Ectodermal cell (in vitro differentiated cells): ENCODE data around the gene FUBP3.

Experiments
- H3K27ac ChIP-seq: 2 replicates; pipeline ENCODE4 v1.7.0; 2013; ENCODE audit warnings: mild to moderate bottlenecking, low read depth, low read length; ENCODE audit not compliant: insufficient read depth, poor library complexity, severe bottlenecking
- H3K27me3 ChIP-seq: 2 replicates; pipeline ENCODE4 v1.7.0; 2013; ENCODE audit warnings: mild to moderate bottlenecking, low read length; ENCODE audit not compliant: insufficient read depth, control insufficient read depth, poor library complexity, severe bottlenecking
- H3K36me3 ChIP-seq: one replicate; pipeline ENCODE4 v1.7.0; 2013; ENCODE audit warnings: low read length; ENCODE audit not compliant: control insufficient read depth, insufficient read depth
- H3K4me1 ChIP-seq: one replicate; pipeline ENCODE4 v1.7.0; 2013; ENCODE audit warnings: low read length; ENCODE audit not compliant: control insufficient read depth, insufficient read depth
- H3K4me3 ChIP-seq: 2 replicates; pipeline ENCODE4 v1.7.0; 2013; ENCODE audit warnings: low read depth, low read length, control low read depth; ENCODE audit not compliant: insufficient read depth
- H3K9me3 ChIP-seq: 2 replicates; pipeline ENCODE4 v1.7.0; 2013; ENCODE audit warnings: mild to moderate bottlenecking, low read length, moderate library complexity; ENCODE audit not compliant: control insufficient read depth
- WGBS, 2 experiments: methylation state at CpG; one replicate each; pipeline ENCODE4 v1.1.7; 2013; ENCODE audit warnings: missing lambda C conversion rate in 2 of 2; 5-methylcytosine and 5-hydroxymethylcytosine counted together

FUBP3 gene

GRCh38 chr9:130581766-130582165 is 2.4 kb downstream of the FUBP3 start:
- no peak overlapping the region for H3K27ac ChIP-seq
- no peaks in the 10 kb centered on the region for H3K36me3 ChIP-seq
- 95 to 100% methylated on average over 3 of the region's 3 CpGs for WGBS, 2 experiments
- no peaks in the 10 kb centered on the region for H3K27me3 ChIP-seq
- peaks cover 11% of the 10 kb centered on the region for H3K4me1 ChIP-seq
- H3K9me3 ChIP-seq, result no peaks in the 10 kb centered on the region
- H3K4me3 ChIP-seq, result no peak overlapping the region

GRCh38 chr9:130583271-130583670 is 3.9 kb downstream of the FUBP3 start:
- H3K9me3 ChIP-seq, result no peaks in the 10 kb centered on the region
- no peak overlapping the region for H3K4me3 ChIP-seq
- 96% methylated on average over 4 of the region's 4 CpGs for WGBS, 2 experiments
- H3K27ac ChIP-seq, result no peak overlapping the region
- H3K27me3 ChIP-seq, result no peaks in the 10 kb centered on the region
- H3K36me3 ChIP-seq, result no peaks in the 10 kb centered on the region
- peaks cover 11% of the 10 kb centered on the region for H3K4me1 ChIP-seq

GRCh38 chr9:130587921-130588320 is 8.5 kb downstream of the FUBP3 start:
- Histone ChIP-seq H3K36me3 (no peaks in the 10 kb centered on the region), H3K4me3 (no peak overlapping the region)
- WGBS, 2 experiments, result 94 to 97% methylated on average over 3 of the region's 3 CpGs

GRCh38 chr9:130588416-130588815 is 9.0 kb downstream of the FUBP3 start:
- Histone ChIP-seq H3K36me3 (no peaks in the 10 kb centered on the region), H3K4me1 (no peaks in the 10 kb centered on the region), H3K9me3 (no peaks in the 10 kb centered on the region), H3K27me3 (no peaks in the 10 kb centered on the region), H3K27ac (no peak overlapping the region), H3K4me3 (no peak overlapping the region)
- 96% methylated on average over 4 of the region's 4 CpGs for WGBS, 2 experiments

More at GRCh38 chr9:130587921-130588320, 8.5 kb downstream of the FUBP3 start:
- Histone ChIP-seq H3K27me3 (no peaks in the 10 kb centered on the region), H3K9me3 (no peaks in the 10 kb centered on the region), H3K27ac (no peak overlapping the region), H3K4me1 (no peaks in the 10 kb centered on the region)

GRCh38 chr9:130589754-130590153 is 10.4 kb downstream of the FUBP3 start:
- Histone ChIP-seq H3K36me3 (no peaks in the 10 kb centered on the region), H3K27me3 (no peaks in the 10 kb centered on the region), H3K4me1 (no peaks in the 10 kb centered on the region), H3K9me3 (no peaks in the 10 kb centered on the region), H3K4me3 (no peak overlapping the region), H3K27ac (no peak overlapping the region)
- WGBS, 2 experiments, result 96 to 97% methylated on average over 3 of the region's 3 CpGs

- no peak overlapping the region for H3K27ac ChIP-seq
- H3K36me3 ChIP-seq, result no peaks in the 10 kb centered on the region
- no peaks in the 10 kb centered on the region for H3K27me3 ChIP-seq
- no peaks in the 10 kb centered on the region for H3K4me1 ChIP-seq
- no peaks in the 10 kb centered on the region for H3K9me3 ChIP-seq
- no peak overlapping the region for H3K4me3 ChIP-seq
- WGBS, 2 experiments, result 94% methylated on average over 3 of the region's 3 CpGs
Measured at GRCh38 chr9:130590305-130590704, 10.9 kb downstream of the FUBP3 start.

- H3K4me1 ChIP-seq, result no peaks in the 10 kb centered on the region
Measured at GRCh38 chr9:130593020-130593419, 13.6 kb downstream of the FUBP3 start.

GRCh38 chr9:130597228-130597627 is 17.9 kb downstream of the FUBP3 start:
- H3K27me3 ChIP-seq, result no peaks in the 10 kb centered on the region
- H3K4me1 ChIP-seq, result no peaks in the 10 kb centered on the region
- H3K4me3 ChIP-seq, result no peak overlapping the region
- H3K27ac ChIP-seq, result no peak overlapping the region
- H3K9me3 ChIP-seq, result no peaks in the 10 kb centered on the region
- H3K36me3 ChIP-seq, result no peaks in the 10 kb centered on the region
- 92 to 93% methylated on average over 4 of the region's 4 CpGs for WGBS, 2 experiments

More at GRCh38 chr9:130593020-130593419, 13.6 kb downstream of the FUBP3 start:
- no peak overlapping the region for H3K27ac ChIP-seq
- H3K36me3 ChIP-seq, result no peaks in the 10 kb centered on the region
- WGBS, 2 experiments, result 95 to 96% methylated on average over 2 of the region's 2 CpGs
- H3K27me3 ChIP-seq, result no peaks in the 10 kb centered on the region
- H3K9me3 ChIP-seq, result no peaks in the 10 kb centered on the region
- H3K4me3 ChIP-seq, result no peak overlapping the region

- no peak overlapping the region for H3K27ac ChIP-seq
- no peaks in the 10 kb centered on the region for H3K36me3 ChIP-seq
- 93 to 94% methylated on average over 5 of the region's 5 CpGs for WGBS, 2 experiments
- H3K27me3 ChIP-seq, result no peaks in the 10 kb centered on the region
- no peak overlapping the region for H3K4me3 ChIP-seq
- no peaks in the 10 kb centered on the region for H3K9me3 ChIP-seq
- H3K4me1 ChIP-seq, result no peaks in the 10 kb centered on the region
Measured at GRCh38 chr9:130598188-130598587, 18.8 kb downstream of the FUBP3 start.

- Histone ChIP-seq H3K36me3 (no peaks in the 10 kb centered on the region), H3K27me3 (no peaks in the 10 kb centered on the region)
- WGBS, 2 experiments, result 62 to 72% methylated on average over 2 of the region's 2 CpGs
Measured at GRCh38 chr9:130599625-130600024, 20.2 kb downstream of the FUBP3 start.

GRCh38 chr9:130601100-130601499 is 21.7 kb downstream of the FUBP3 start:
- no peaks in the 10 kb centered on the region for H3K27me3 ChIP-seq
- H3K4me3 ChIP-seq, result no peak overlapping the region
- H3K4me1 ChIP-seq, result no peaks in the 10 kb centered on the region
- H3K9me3 ChIP-seq, result no peaks in the 10 kb centered on the region
- H3K27ac ChIP-seq, result no peak overlapping the region
- no peaks in the 10 kb centered on the region for H3K36me3 ChIP-seq
- WGBS, 2 experiments, result 95 to 98% methylated on average over 2 of the region's 2 CpGs

More at GRCh38 chr9:130599625-130600024, 20.2 kb downstream of the FUBP3 start:
- Histone ChIP-seq H3K9me3 (no peaks in the 10 kb centered on the region), H3K4me3 (no peak overlapping the region), H3K4me1 (no peaks in the 10 kb centered on the region), H3K27ac (no peak overlapping the region)
